MV-4-11 (cell line): ENCODE results near the gene MRPL18.

Experiments
- DNase-seq: peaks from one replicate; lab custom pipeline; 2025; lab: John Stamatoyannopoulos, UW

MRPL18 gene

GRCh38 chr6:159842035-159842434 is 51.8 kb downstream of the MRPL18 start:
- no peak for DNase-seq

GRCh38 chr6:159844737-159845645 is 54.7 kb downstream of the MRPL18 start:
- no peak for DNase-seq
